Inflammatory macrophage (primary cell): ENCODE results near the gene NCAM1.
A peak's percentile ranks its signal among the peaks of the same experiment; 100 is the strongest.
"Not testable (repeated sequence)": the region's sequence is repeated elsewhere in the genome, so short reads cannot be mapped to it uniquely, and the experiment has no call there.

Experiments used
- DNase-seq, 2 donors: peaks; one replicate each; pipeline ENCODE4 v3.0.0-alpha.2; 2020 to 2022

NCAM1 gene

GRCh38 chr11:113282898-113283437 lies 321.7 kb downstream of the NCAM1 start:
- DNase-seq: no peak

GRCh38 chr11:113283881-113284280 lies 322.7 kb downstream of the NCAM1 start:
- no peak for DNase-seq

GRCh38 chr11:113286009-113286408 lies 324.8 kb downstream of the NCAM1 start:
- no peak for DNase-seq

- DNase-seq: no peak
Measured at GRCh38 chr11:113286509-113287497, 325.6 kb downstream of the NCAM1 start.

- DNase-seq: no peak
Measured at GRCh38 chr11:113287801-113288200, 326.6 kb downstream of the NCAM1 start.

- no peak for DNase-seq
Measured at GRCh38 chr11:113288286-113288863, 327.2 kb downstream of the NCAM1 start.

GRCh38 chr11:113289431-113290187 lies 328.4 kb downstream of the NCAM1 start:
- peak; percentile 62 to 67 for DNase-seq

- DNase-seq: no peak
Measured at GRCh38 chr11:113293936-113294335, 332.7 kb downstream of the NCAM1 start.

- no peak for DNase-seq
Measured at GRCh38 chr11:113295993-113296392, 334.8 kb downstream of the NCAM1 start.

- no peak for DNase-seq
Measured at GRCh38 chr11:113296447-113297205, 335.4 kb downstream of the NCAM1 start.

- DNase-seq: not testable (repeated sequence)
Measured at GRCh38 chr11:113298496-113298895, 337.3 kb downstream of the NCAM1 start.

- DNase-seq: no peak
Measured at GRCh38 chr11:113304916-113305315, 343.7 kb downstream of the NCAM1 start.

- DNase-seq: peak; percentile 59 to 76
Measured at GRCh38 chr11:113305440-113306336, 344.5 kb downstream of the NCAM1 start.

GRCh38 chr11:113308601-113309000 lies 347.4 kb downstream of the NCAM1 start:
- DNase-seq: no peak

- no peak for DNase-seq
Measured at GRCh38 chr11:113311536-113311935, 350.3 kb downstream of the NCAM1 start.

- DNase-seq: no peak
Measured at GRCh38 chr11:113313601-113314000, 352.4 kb downstream of the NCAM1 start.

- DNase-seq: no peak
Measured at GRCh38 chr11:113314065-113314388, 352.8 kb downstream of the NCAM1 start.

- peak; percentile 92 to 94 for DNase-seq
Measured at GRCh38 chr11:113314389-113315301, 353.4 kb downstream of the NCAM1 start, which contains the start of gene TTC12. TTC12 (plus strand) TSS chr11:113314583; CDS start chr11:113316258, 1,675 bp downstream.

- no peak for DNase-seq
Measured at GRCh38 chr11:113315811-113316210, 354.6 kb downstream of the NCAM1 start.

- DNase-seq: no peak
Measured at GRCh38 chr11:113316256-113316655, 355.0 kb downstream of the NCAM1 start.
